Neuronal stem cell (in vitro differentiated cells): ENCODE results near the gene SEMA6B.

Experiments
- DNase-seq: peaks from one replicate; pipeline ENCODE4 v3.0.0-alpha.2; 2013; ENCODE audit warnings: low spot score
- H2AFZ ChIP-seq: one replicate; pipeline ENCODE4 v1.6.1; 2013; ENCODE audit warnings: mild to moderate bottlenecking, low read length, inconsistent platforms
- H2AK5ac ChIP-seq: 2 replicates; pipeline ENCODE4 v1.6.1; 2013; ENCODE audit warnings: low read depth, mild to moderate bottlenecking, inconsistent platforms, low read length, moderate library complexity, mixed read lengths
- H2BK120ac ChIP-seq: 2 replicates; pipeline ENCODE4 v1.6.1; 2013; ENCODE audit warnings: low read depth, mild to moderate bottlenecking, inconsistent platforms, low read length, moderate library complexity, mixed read lengths
- H2BK12ac ChIP-seq: one replicate; pipeline ENCODE4 v1.6.1; 2013; ENCODE audit warnings: low read length, inconsistent platforms
- H2BK15ac ChIP-seq: 2 replicates; pipeline ENCODE4 v1.6.1; 2013; ENCODE audit warnings: mild to moderate bottlenecking, low read length, inconsistent platforms, mixed read lengths
- H2BK5ac ChIP-seq: one replicate; pipeline ENCODE4 v1.6.1; 2013; ENCODE audit warnings: inconsistent platforms, mild to moderate bottlenecking, low read length, moderate library complexity
- H3K14ac ChIP-seq: one replicate; pipeline ENCODE4 v1.6.1; 2013; ENCODE audit warnings: low read length, inconsistent platforms
- H3K18ac ChIP-seq: 2 replicates; pipeline ENCODE4 v1.6.1; 2013; ENCODE audit warnings: low read length, inconsistent platforms
- H3K23ac ChIP-seq: 2 replicates; pipeline ENCODE4 v1.6.1; 2013; ENCODE audit warnings: low read depth, mild to moderate bottlenecking, mixed read lengths, low read length, inconsistent platforms; ENCODE audit not compliant: poor library complexity
- H3K27ac ChIP-seq: replicated peaks from 3 replicates; pipeline ENCODE4 v1.5.1; 2013; ENCODE audit warnings: low read length, inconsistent platforms
- H3K27me3 ChIP-seq, 3 experiments: 2 replicates each; pipeline ENCODE4 v1.6.1; 2013; ENCODE audit warnings: low read length in 3 of 3, mild to moderate bottlenecking in 2 of 3, inconsistent platforms in 1 of 3, low read depth in 1 of 3, mixed read lengths in 1 of 3, moderate library complexity in 1 of 3; ENCODE audit not compliant: control insufficient read depth in 3 of 3, insufficient read depth in 3 of 3
- H3K36me3 ChIP-seq, 2 donors: replicated peaks in 1 of 2; 2 replicates each; pipeline ENCODE4 v1.6.1; 2013; ENCODE audit warnings: low read length in 2 of 2; ENCODE audit not compliant: control insufficient read depth in 2 of 2, insufficient read depth in 2 of 2
- H3K4ac ChIP-seq: 2 replicates; pipeline ENCODE4 v1.6.1; 2013; ENCODE audit warnings: inconsistent platforms, mild to moderate bottlenecking, low read length, moderate library complexity
- H3K4me1 ChIP-seq, 2 donors: 1 replicate in 1 of 2; 2 replicates in 1 of 2; pipeline ENCODE4 v1.6.1; 2013; ENCODE audit warnings: low read length in 2 of 2, low read depth in 1 of 2; ENCODE audit not compliant: control insufficient read depth in 2 of 2, insufficient read depth in 1 of 2
- H3K4me2 ChIP-seq: one replicate; pipeline ENCODE4 v1.6.1; 2013; ENCODE audit warnings: mild to moderate bottlenecking, low read length, inconsistent platforms; ENCODE audit not compliant: insufficient read depth, poor library complexity, severe bottlenecking
- H3K4me3 ChIP-seq, 2 donors: 2 replicates each; pipeline ENCODE4 v1.5.1; 2013; ENCODE audit warnings: low read length in 2 of 2, mild to moderate bottlenecking in 2 of 2, inconsistent platforms in 1 of 2, moderate library complexity in 1 of 2
- H3K79me1 ChIP-seq: one replicate; pipeline ENCODE4 v1.6.1; 2013; ENCODE audit warnings: low read depth, mild to moderate bottlenecking, inconsistent platforms, low read length, moderate library complexity
- H3K9ac ChIP-seq: one replicate; pipeline ENCODE4 v1.6.1; 2013; ENCODE audit warnings: mild to moderate bottlenecking, low read depth, low read length, inconsistent platforms; ENCODE audit not compliant: poor library complexity
- H3K9me3 ChIP-seq, 2 donors: replicated peaks in 1 of 2; 2 replicates each; pipeline versions ENCODE3 to v1.6.1; 2013; ENCODE audit warnings: low read length in 2 of 2, mild to moderate bottlenecking in 2 of 2, inconsistent platforms in 1 of 2, low read depth in 1 of 2, mixed read lengths in 1 of 2, moderate library complexity in 1 of 2; ENCODE audit not compliant: control insufficient read depth in 2 of 2, insufficient read depth in 1 of 2
- H4K8ac ChIP-seq: one replicate; pipeline ENCODE4 v1.6.1; 2013; ENCODE audit warnings: low read depth, mild to moderate bottlenecking, inconsistent platforms, low read length, moderate library complexity
- H4K91ac ChIP-seq: one replicate; pipeline ENCODE4 v1.6.1; 2013; ENCODE audit warnings: low read length, low read depth, mild to moderate bottlenecking, inconsistent platforms; ENCODE audit not compliant: poor library complexity
- WGBS, 2 donors: extraction: QIAGEN DNeasy Blood & Tissue Kit; methylation state at CpG; one replicate each; pipeline ENCODE4 v1.1.7; 2013; ENCODE audit warnings: missing lambda C conversion rate in 2 of 2, mixed read lengths in 1 of 2; ENCODE audit not compliant: insufficient read length in 2 of 2, insufficient replicate concordance in 1 of 2; ENCODE audit errors: extremely low coverage in 2 of 2; 5-methylcytosine and 5-hydroxymethylcytosine counted together

SEMA6B gene

GRCh38 chr19:4498694-4499093, 60.8 kb downstream of the SEMA6B start:
- WGBS, 2 donors = no CpG with 5 or more reads among the region's 12 CpGs

GRCh38 chr19:4497770-4498389, 61.6 kb downstream of the SEMA6B start:
- Histone ChIP-seq H2AK5ac (no peak overlapping the region), H4K91ac (no peak overlapping the region), H3K27ac (no peak overlapping the region), H3K18ac (peak overlapping the region; percentile 28), H3K4ac (no peak overlapping the region), H2BK12ac (no peak overlapping the region), H3K79me1 (peaks cover 8% of the 10 kb centered on the region), H3K23ac (peak overlapping the region; percentile 65), H3K4me2 (no peak overlapping the region), H3K36me3 (peaks cover 55 to 89% of the 10 kb centered on the region in 2 donors), H3K9me3 (peaks cover 0 to 2% of the 10 kb centered on the region in 2 donors), H3K4me1 (peaks cover 0 to 4% of the 10 kb centered on the region in 2 donors), H3K9ac (no peak overlapping the region), H2AFZ (no peak overlapping the region), H4K8ac (no peak overlapping the region), H3K14ac (no peak overlapping the region), H2BK15ac (no peak overlapping the region), H3K4me3 (no peak overlapping the region), H2BK120ac (no peak overlapping the region), H3K27me3 (peaks cover 0 to under 1% (median 0%) of the 10 kb centered on the region in 3 experiments), H2BK5ac (no peak overlapping the region)
- DNase-seq = no peak
- no CpG with 5 or more reads among the region's 25 CpGs for WGBS, 2 donors

More at GRCh38 chr19:4498694-4499093, 60.8 kb downstream of the SEMA6B start:
- no peak overlapping the region for H2AK5ac ChIP-seq
- no peaks in the 10 kb centered on the region for H3K9me3 ChIP-seq
- peaks cover 49 to 88% of the 10 kb centered on the region in 2 donors for H3K36me3 ChIP-seq
- no peak overlapping the region for H3K27ac ChIP-seq
- no peak overlapping the region for H3K23ac ChIP-seq
- H2BK12ac ChIP-seq = no peak overlapping the region
- no peak overlapping the region for H3K4me2 ChIP-seq
- H2BK5ac ChIP-seq = no peak overlapping the region
- no peak overlapping the region for H3K18ac ChIP-seq
- no peak for DNase-seq
- H3K79me1 ChIP-seq = peaks cover 6% of the 10 kb centered on the region
- H4K91ac ChIP-seq = no peak overlapping the region
- H3K9ac ChIP-seq = no peak overlapping the region
- no peak overlapping the region for H2AFZ ChIP-seq
- no peaks in the 10 kb centered on the region for H3K27me3 ChIP-seq
- H3K4ac ChIP-seq = no peak overlapping the region
- H2BK120ac ChIP-seq = no peak overlapping the region
- peaks cover 0 to 10% of the 10 kb centered on the region in 2 donors for H3K4me1 ChIP-seq
- no peak overlapping the region for H4K8ac ChIP-seq
- no peak overlapping the region for H3K14ac ChIP-seq
- no peak overlapping the region for H3K4me3 ChIP-seq
- H2BK15ac ChIP-seq = no peak overlapping the region

DNA sequence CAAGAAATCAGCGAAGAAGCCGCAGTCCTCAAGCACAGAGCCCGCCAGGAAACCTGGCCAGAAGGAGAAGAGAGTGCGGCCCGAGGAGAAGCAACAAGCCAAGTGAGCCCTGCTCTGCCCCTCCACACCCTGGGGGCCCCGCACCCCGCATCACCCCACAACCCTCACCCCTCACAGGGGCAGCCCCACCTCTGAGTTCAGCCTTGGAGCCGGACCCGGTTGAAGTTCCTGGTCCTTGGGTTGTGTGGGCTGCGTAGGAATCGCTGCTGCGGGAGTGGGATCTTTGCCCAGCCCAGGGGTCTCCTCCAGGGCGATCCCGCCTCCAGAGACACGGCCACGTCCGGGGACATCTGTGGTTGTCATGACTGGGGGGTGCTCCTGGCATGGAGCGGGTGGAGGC, 63.2 kb downstream of the SEMA6B start:
- Histone ChIP-seq H2AFZ (no peak overlapping the region), H4K8ac (no peak overlapping the region), H3K9me3 (peaks cover 0 to 13% of the 10 kb centered on the region in 2 donors), H3K4ac (no peak overlapping the region), H3K4me1 (peaks cover 0 to 1% of the 10 kb centered on the region in 2 donors), H3K14ac (no peak overlapping the region), H3K4me3 (no peak overlapping the region), H3K27ac (no peak overlapping the region), H3K36me3 (peaks cover 60 to 90% of the 10 kb centered on the region in 2 donors), H2AK5ac (no peak overlapping the region), H3K4me2 (no peak overlapping the region), H2BK120ac (no peak overlapping the region), H2BK5ac (no peak overlapping the region), H2BK15ac (no peak overlapping the region), H3K18ac (no peak overlapping the region), H3K9ac (no peak overlapping the region), H2BK12ac (no peak overlapping the region), H3K79me1 (peaks cover 19% of the 10 kb centered on the region), H3K23ac (no peak overlapping the region), H3K27me3 (peaks cover 0 to 6% (median 2%) of the 10 kb centered on the region in 3 experiments), H4K91ac (no peak overlapping the region)
- WGBS, 2 donors = no CpG with 5 or more reads among the region's 18 CpGs
- DNase-seq = no peak

DNA sequence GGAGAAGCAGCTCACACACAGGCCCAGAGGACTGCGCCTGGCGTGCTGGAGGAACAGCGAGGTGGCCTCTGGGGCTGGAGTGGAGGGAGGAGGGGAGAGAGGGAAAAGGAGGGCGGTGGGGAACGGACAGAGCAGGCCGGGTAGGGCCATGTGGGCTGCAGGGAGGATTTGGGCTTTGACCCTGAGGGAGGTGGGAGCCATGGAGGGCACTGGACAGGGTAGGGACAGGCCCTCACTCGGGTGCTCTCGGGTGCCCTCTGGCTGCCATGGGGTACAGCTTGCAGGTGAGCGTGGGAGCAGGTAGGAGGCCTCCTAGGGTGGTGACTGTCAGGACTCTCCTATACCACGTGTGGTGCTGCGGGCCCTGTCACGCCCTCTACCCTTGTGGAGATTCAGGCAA, 64.0 kb downstream of the SEMA6B start:
- no peak for DNase-seq
- Histone ChIP-seq H2BK5ac (no peak overlapping the region), H2BK120ac (no peak overlapping the region), H3K27ac (no peak overlapping the region), H3K4ac (no peak overlapping the region), H3K4me1 (peaks cover 0 to 1% of the 10 kb centered on the region in 2 donors), H2AK5ac (no peak overlapping the region), H3K18ac (no peak overlapping the region), H3K14ac (no peak overlapping the region), H2BK15ac (no peak overlapping the region), H3K9ac (no peak overlapping the region), H3K4me3 (peak overlapping the region in 1 of 2 donors; percentile 39), H4K91ac (no peak overlapping the region), H3K23ac (no peak overlapping the region), H2BK12ac (no peak overlapping the region), H3K27me3 (peaks cover 0 to 6% (median 2%) of the 10 kb centered on the region in 3 experiments), H4K8ac (no peak overlapping the region), H3K4me2 (no peak overlapping the region), H3K79me1 (peaks cover 19% of the 10 kb centered on the region), H3K36me3 (peaks cover 55 to 89% of the 10 kb centered on the region in 2 donors), H2AFZ (no peak overlapping the region), H3K9me3 (peaks cover 0 to 13% of the 10 kb centered on the region in 2 donors)
- WGBS, 2 donors = no CpG with 5 or more reads among the region's 12 CpGs
